HG02642 (cell line): Measurements from ENCODE around the gene GGA1.
"Not testable (repeated sequence)": the region's sequence is repeated elsewhere in the genome, so short reads cannot be mapped to it uniquely, and the experiment has no call there.

Source experiments
- ATAC-seq: cut with Tn5 transposase; IDR thresholded peaks from one replicate; pipeline ENCODE4 v1.9.1; 2021; ENCODE audit warnings: mild to moderate bottlenecking; ENCODE audit not compliant: unreplicated experiment, poor library complexity

GGA1 gene

DNA sequence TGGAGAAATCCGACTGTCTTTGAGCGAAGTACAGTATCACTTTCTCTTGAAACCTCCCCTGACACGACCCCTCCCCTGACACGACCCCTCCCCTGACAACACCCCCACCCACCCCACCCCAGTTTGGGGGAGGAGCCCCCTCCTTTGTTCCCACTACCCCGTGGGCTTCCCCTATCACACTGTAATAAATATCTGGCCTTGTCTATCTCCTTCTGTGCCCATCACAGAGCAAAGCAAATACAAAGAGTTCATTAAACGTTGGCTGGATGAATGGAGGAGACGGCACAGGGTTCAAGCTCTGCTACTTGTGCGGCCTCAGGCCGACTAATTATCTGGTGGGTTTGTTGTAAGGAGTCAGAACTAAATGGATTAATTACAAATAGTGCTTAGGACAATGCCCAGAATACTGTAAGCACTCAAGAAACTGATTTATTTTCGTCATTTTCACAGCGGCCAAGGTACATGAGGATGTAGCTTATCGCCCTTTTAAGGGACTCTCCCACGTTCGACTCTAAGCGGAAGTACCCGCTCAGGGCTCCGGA lies 628 bp upstream of the GGA1 start:
- ATAC-seq: no peak

DNA sequence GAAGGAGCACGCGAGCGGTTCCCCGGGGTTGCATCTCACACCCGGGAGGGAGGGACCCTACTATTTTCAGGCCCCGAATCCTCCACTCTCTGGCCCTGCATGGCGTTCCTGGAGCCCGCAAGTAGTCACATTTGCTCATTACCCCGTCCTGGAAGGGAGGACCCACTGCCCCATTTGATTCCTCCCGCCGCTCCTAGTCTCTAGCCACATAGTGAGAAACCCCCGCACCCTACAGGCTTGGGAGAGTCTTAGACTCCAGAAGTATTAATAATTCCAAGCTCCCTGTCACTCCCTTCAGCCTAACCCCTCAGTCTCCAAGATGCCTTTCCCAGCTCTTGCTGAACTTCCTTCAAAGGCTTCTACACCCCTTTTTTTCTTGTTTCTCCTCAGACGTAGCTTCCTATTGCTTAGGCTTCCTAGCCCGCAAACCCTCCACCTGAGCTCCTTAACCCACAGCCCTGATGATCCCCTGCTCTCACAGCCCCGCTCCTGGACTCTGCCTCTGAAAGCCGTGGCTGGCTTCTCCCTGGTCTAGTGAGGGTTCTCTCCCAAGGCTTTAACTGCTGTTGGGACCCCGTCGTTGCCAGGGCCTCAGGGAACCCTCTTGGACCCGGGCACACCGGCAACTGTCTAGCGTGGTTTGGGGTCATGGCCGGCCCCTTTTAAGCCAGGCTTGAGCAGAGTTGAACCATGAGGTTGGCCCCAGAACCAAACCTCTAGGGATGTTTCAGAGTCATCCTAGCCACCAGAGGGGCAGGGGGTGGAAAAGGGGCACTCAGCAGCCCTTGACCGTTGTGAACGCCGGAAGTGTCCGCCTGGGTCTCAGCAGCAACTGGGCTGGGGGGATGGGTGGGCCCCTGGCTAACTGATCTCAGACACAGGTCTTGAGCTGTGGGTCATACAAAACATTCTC lies 862 bp downstream of the GGA1 start:
- ATAC-seq: no peak

DNA sequence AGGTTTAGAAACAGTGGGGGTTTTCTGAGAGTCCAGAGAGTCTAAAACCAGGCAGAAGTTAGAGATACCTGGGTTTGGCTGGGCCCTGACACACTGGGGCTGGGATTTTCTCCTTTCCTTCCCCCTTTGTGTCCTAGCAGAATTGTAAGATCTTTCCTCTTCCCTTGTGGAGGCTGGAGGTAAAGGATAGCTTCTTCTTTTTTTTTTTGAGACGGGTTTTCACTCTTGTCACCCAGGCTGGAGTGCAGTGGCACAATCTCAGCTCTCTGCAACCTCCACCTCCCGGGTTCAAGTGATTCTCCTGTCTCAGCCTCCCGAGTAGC lies 1.5 kb downstream of the GGA1 start:
- not testable (repeated sequence) for ATAC-seq

DNA sequence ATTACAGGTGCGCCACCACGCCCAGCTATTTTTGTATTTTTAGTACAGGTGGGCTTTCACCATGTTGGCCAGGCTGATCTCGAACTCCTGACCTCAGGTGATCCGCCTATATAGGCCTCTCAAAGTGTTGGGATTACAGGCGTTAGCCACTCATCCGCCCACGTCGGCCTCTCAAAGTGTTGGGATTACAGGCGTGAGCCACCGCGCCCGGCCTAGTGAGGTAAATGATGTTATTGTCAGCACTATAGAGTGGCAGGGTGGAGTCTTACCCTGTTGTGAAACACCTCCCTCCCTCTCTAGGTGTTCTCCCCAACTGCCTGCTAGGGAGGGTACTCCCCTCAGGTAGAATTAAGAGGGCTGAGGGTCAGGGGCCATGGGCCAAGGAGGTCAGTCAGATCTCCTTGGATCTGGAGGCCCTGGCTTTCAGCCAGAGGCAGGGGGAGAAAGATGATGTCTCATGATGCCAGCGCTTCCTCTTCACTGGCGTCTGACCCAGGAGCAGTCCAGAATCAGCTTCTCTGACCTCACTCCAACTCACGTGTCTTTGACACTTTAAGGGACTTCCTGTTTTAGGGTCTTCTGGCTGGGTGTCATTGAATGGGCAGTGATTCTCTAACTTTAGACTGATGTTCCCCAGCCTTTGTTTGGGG lies 2.0 kb downstream of the GGA1 start:
- ATAC-seq: no peak

DNA sequence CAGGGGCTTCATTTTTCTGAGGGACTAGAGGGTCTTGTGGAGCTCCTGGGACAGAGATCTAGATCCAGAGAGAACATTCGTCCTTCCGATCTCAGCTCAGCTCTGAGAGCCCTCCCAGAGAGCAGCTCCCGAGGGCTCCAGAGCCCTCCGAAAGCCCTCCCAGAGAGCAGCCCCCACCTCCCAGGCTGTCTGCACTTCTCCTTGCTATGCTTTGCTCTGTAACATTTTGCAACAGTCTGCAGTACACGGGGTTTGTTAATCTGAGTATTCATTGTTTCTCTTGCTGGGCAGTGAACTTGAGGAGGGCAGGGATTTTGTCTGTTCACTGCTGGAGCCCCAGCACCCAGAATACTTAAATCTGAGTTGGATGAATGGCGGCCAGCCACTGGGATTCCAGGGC lies 2.6 kb downstream of the GGA1 start:
- ATAC-seq: no peak

DNA sequence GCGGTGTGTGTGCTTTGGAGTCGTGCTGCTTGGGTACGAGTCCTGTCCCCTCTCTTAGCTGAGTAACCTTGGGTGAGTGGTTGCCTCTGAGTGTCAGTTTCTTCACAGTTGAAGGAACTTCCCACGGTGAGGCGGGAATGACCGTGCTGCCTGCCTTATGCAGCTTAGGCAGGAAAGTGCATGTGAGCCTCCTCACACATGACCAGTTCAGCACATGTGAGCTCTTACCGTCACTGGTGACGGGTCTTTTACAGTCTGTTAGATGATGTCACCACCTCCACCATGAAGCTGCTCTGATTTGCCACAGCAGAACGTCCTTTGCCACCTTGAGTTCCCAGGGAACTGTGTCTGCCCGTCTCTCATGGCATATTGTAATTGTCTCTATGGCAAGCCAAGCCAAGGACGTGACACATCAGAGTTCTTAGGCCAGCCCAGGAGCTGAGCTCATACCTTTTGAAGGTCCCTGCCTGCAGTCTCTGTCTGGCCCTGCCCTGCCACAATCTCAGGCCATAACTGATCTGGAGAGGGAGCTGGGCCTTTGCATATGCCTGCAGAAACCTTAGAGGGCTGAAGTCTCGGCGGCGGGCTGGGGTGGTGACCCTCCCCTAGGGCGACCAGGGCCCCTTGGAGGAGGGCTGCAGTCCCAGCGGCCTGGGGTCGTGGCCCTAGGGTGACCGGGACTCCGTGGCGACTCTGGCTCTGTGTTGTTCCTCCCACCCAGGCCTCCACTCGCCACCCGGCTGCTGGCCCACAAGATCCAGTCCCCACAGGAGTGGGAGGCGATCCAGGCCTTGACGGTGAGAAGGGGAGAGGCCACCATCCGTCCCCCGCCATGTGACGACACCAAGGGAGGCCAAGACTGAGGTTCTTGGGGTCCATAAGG lies 7.8 kb downstream of the GGA1 start:
- no peak for ATAC-seq

DNA sequence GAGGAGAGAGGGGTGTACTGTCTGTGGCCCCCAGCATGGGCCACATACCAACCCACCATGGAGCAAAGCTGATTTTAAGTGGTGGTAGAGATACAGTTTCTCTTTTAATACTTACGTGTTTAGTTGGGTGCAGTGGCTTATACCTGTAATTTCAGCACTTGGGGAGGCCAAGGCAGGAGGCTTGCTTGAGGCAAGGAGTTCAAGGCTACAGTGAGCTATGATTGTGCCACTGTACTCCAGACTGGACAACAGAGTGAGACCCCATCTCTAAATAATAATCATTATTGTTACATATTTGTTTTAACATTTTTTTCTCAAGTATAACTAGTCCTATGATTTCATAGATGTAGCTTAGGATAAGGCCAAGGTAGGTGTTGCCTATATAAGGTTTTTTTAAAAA lies 8.8 kb downstream of the GGA1 start:
- ATAC-seq: no peak

DNA sequence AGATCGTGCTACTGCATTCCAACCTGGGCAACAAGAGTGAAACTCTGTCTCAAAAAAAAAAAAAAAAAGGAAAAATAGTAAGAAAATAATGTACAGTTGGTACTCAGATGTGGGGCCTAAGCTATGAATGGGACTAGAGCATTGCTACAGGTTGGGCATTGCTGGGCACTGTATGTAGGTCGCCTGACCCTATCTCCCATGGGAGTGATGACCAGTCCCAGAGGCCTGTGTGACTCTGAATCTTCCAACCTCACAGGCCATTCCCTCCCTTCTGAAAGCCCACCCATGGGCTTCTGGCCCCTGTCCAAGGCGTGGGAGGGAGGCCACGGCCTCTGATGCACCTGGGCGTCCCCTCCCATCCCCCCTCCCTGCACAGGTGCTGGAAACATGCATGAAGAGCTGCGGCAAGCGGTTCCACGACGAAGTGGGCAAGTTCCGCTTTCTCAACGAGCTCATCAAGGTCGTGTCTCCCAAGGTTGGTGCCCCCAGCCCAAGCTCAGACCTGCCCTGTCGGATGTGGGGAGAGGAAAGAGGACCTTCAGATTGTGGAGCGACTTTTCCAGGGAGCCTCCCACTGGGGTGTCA lies 9.5 kb downstream of the GGA1 start:
- no peak for ATAC-seq

DNA sequence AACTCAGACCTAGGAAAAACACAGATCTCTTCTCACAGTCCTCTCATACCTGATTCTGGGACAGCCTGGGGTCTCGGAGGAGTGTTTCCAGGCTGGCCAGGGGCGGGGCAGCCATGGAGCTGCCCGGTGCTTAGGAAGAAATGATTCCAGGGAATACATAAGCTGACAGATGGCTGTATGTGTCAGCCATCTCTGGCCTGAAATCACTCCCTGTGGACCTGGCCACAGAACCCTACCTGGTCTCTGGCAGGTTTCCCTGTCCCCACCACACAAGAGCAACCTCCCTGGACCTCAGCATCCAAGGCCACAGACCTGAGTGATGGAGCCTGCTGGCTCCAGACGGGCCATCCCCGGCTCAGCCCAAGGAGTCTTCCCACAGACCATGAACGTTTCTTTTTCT lies 10.0 kb downstream of the GGA1 start:
- no peak for ATAC-seq

DNA sequence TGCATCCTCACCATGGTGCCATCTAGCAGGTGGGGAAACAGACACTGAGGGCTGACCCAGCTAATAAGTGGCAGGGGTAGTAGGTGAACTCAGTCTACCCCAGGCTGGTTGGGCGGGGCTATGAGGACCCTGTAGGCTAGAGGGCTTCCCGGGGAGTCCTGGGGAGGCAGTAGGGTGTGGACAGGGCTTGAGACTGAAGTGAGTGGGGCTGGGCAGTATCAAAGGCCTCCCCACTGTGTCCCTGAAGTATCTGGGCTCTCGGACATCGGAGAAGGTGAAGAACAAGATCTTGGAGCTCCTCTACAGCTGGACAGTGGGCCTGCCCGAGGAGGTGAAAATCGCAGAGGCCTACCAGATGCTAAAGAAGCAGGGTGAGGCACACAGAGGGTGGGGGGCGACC lies 11.4 kb downstream of the GGA1 start:
- ATAC-seq: no peak

DNA sequence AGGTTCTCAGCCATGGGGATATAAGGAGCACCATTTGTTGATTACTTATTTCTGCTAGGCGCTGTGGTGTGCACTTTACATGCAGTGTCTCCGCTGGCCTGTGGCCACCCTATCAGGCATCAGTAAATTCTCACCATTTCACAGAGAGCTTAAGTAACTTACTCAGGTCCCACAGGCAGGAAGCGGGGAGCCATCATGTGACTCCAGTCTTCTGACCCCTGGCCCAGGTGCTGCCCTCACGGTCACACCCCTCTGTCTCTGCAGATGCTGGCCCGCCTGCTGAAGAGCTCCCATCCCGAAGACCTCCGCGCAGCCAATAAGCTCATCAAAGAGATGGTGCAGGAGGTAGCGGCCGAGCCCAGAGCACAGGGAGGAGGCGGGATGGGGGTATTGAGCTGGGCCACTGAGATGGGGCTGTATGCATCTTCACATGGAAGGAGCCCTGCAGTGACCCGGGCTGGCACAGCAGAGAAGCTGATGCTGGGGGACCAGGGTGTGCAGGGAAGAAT lies 12.8 kb downstream of the GGA1 start:
- ATAC-seq: no peak

DNA sequence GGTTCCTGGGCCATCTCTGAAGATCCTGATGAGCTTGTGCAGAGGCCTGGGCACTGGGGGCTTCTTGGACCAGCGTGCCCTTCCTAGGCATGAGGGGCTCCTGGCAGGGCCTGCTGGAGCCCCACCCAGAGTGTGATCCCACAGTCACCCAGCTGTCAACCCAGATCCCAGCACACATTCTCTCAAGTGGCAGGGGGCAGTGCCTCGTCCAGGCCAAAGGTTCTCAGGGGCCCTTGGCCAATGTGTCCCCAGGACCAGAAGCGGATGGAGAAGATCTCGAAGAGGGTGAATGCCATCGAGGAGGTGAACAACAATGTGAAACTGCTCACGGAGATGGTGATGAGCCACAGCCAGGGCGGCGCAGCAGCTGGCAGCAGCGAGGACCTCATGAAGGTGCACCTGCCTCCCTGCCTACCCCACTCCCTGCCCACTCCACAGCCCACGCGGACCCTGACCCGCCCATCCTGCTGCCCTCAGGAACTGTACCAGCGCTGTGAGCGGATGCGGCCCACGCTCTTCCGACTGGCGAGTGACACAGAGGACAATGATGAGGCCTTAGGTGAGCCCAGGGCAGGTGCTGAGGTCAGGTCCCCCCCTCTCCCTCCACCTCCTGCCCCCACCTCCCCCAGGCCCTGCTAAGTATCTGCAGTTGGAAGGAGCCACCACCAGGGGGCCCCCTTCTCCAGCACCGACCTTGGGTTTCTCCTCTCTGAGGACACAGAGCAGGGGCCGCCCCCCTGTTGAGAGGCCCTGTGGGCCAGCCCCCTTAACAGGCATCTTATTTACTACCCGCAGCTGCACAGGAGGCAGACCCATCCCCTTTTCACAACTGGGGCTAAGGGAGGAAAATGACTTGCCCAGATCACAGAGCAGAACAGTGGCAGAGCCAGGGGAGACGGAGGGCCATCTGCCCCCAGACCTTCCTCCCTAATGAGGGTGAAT lies 14.7 kb downstream of the GGA1 start:
- ATAC-seq: no peak

DNA sequence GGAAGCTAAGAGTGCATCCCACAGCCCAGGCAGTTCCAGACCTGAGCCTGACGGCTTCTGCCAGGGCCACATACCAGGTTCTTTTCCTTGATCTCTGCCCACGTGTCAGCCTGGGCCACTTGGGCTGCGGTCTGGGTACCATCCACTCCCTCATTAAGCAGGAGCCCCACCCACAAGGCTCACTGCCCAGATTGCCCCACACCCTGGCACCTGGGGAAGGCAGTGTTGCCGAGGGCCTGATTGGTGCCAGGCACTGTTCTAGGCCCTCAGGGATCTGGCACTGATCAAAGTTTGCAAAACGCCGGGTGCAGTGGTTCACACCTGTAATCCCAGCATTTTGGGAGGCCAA lies 15.4 kb downstream of the GGA1 start:
- no peak for ATAC-seq

DNA sequence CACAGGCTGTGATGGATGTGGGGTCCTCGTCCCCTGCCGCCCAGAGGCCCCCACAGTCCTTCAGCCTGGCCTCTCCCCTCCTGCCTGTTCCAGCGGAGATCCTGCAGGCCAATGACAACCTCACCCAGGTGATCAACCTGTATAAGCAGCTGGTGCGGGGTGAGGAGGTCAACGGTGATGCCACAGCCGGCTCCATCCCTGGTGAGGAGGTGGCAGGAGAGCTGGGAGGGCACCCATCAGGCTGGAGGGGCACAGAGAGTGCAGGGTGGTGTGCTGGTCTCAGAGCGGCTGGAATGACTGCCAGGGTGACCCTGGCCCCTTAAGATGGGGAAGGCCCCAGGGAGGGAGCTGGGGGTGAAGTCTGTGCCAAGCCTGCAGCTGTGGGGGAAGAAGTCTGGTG lies 16.2 kb downstream of the GGA1 start:
- no peak for ATAC-seq

DNA sequence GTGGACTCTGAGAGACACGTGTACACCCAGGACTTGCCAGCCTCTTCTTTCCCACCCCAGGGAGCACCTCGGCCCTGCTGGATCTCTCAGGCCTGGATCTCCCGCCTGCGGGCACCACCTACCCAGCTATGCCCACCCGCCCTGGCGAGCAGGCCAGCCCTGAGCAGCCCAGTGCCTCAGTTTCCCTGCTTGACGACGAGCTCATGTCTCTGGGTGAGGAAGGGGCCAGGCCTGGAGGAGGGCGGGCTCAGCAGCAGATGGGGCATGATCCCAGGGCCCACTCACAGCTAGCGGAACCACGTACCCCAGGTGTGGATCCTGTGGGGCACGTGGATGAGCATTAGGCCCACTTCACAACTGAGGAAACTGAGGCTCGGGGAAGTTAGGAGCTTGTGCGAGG lies 17.1 kb downstream of the GGA1 start:
- ATAC-seq: no peak

DNA sequence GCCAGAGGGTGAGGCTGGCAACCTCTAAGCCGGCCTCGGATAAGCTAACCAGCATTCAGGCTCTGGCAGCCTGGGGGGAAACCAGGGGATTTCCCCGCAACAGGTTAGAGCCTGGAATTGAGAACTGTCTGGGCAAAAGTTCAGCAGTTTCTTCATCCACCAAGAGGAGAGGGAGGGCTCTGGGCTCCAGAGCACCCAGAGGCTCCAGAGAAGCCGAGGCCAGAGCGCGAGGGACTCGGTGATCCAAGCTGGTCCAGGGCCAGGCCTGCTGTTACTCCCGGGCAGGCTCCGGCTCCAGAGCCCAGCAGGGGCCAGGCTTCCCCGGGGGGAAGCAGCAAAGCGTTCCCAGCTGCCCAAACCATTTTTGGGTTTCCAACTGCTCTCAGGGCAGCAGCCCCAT lies 17.5 kb downstream of the GGA1 start:
- ATAC-seq: no peak

DNA sequence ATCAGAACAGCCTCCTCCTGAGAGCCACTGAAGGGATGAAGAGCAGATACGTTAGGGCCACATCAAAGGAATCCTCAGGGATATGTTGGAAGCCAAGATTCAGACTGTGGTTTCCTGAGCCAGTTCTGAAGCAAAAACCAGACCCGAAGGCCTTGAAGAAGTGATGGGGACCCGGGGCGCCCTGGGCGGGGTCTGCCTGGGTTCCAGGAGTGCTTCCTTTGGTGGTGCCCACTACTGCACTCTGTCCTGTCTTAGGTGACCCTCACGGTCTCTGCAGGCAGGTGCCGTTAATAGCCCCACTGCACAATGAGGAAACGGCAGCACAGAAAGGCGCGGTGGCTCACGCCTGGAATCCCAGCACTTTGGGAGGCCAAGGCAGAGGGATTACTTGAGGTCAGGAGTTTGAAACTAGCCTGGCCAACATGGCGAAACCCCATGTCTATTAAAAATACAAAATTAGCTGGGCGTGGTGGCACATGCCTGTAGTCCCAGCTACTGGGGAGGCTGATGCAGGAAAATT lies 18.0 kb downstream of the GGA1 start:
- no peak for ATAC-seq

DNA sequence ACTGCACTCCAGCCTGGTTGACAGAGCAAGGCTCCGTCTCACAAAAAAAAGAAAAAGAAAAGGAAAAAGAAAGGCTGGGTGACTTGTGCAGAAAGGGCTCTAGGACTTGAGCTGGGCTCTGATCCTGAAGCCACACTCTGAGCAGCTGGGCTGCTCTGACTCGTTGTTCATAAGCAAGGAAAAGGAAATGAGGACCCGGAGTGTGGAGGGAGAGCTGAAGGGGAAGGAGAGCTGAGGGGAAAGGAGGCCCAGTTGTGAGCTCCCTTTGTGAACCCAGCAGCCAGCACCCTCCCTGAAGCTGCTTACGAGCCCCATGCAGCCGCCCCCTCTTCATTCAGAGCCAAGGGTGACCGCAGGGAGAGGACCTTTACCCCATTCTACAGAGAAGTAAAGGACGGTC lies 18.5 kb downstream of the GGA1 start:
- no peak for ATAC-seq

DNA sequence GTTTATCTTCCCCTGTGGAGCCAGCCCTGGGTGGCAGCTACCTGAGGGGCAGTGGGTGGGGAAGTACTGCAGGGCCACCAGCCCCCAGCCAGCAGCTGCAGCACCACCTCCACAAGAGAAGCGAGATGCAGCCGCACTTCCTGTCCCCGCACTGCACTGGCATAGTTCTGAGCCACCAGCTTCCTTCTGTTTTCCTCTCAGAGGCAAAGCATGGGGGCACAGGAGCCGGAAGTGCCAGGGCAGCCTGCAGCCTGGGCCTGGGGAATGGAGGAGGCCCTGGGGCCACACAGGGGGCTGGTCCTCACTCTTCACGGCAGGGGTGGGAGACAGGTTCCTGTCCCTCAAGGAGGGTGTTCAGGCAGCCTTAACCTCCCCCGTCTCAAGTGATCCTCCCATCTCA lies 18.9 kb downstream of the GGA1 start:
- ATAC-seq: no peak
